Vagina (tissue), 2 donors: ENCODE measurements around the gene CGB1.

Experiments
- CTCF ChIP-seq, 3 experiments: fragments of 450-650 bp in 2 of 3; fragments of 200-600 bp in 1 of 3; sonication (generic) in 1 of 3; IDR thresholded peaks; one replicate each; pipeline ENCODE4 v1.5.1; 2017 to 2019; ENCODE audit warnings: antibody characterized with exemption in 3 of 3, mild to moderate bottlenecking in 2 of 3, moderate library complexity in 2 of 3
- POLR2A ChIP-seq, 2 donors: fragments of 450-650 bp; IDR thresholded peaks; one replicate each; pipeline ENCODE4 v1.6.1; 2017; ENCODE audit warnings: antibody characterized with exemption in 2 of 2, mild to moderate bottlenecking in 2 of 2, moderate library complexity in 2 of 2
- POLR2AphosphoS5 ChIP-seq, 2 donors: sonication (generic); formaldehyde crosslinking; IDR thresholded peaks; one replicate each; pipeline ENCODE4 v1.9.0; 2017; ENCODE audit warnings: antibody characterized with exemption in 2 of 2, mild to moderate bottlenecking in 2 of 2, low read depth in 1 of 2; ENCODE audit not compliant: insufficient read depth in 1 of 2

- no peak for TF ChIP-seq CTCF (IDR thresholded peaks at IDR 0.05)
- TF ChIP-seq POLR2AphosphoS5 (IDR thresholded peaks at IDR 0.05; ENCODE audit: insufficient read depth in 1 of 2, low read depth in 1 of 2), result no peak
- no peak for TF ChIP-seq POLR2A (IDR thresholded peaks at IDR 0.05)
These were observed 44.6 kb upstream of the CGB1 start for GRCh38 chr19:49081273-49081672.
